Mucosa of rectum (tissue), 2 donors: ENCODE measurements around the gene ETNPPL.

Experiments
- H3K27ac ChIP-seq, 2 donors: one replicate each; pipeline ENCODE4 v1.7.0; 2013; ENCODE audit warnings: inconsistent platforms in 2 of 2, low read depth in 2 of 2, low read length in 2 of 2
- H3K27me3 ChIP-seq, 2 donors: one replicate each; pipeline ENCODE4 v1.7.0; 2013; ENCODE audit warnings: low read length in 2 of 2; ENCODE audit not compliant: control insufficient read depth in 2 of 2, insufficient read depth in 2 of 2
- H3K36me3 ChIP-seq, 2 donors: one replicate each; pipeline ENCODE4 v1.7.0; 2013; ENCODE audit warnings: low read length in 2 of 2; ENCODE audit not compliant: control insufficient read depth in 2 of 2, insufficient read depth in 2 of 2
- H3K4me1 ChIP-seq, 2 donors: one replicate each; pipeline ENCODE4 v1.7.0; 2013; ENCODE audit warnings: low read length in 2 of 2, mild to moderate bottlenecking in 1 of 2; ENCODE audit not compliant: control insufficient read depth in 2 of 2, insufficient read depth in 2 of 2
- H3K4me3 ChIP-seq, 2 donors: one replicate each; pipeline ENCODE4 v1.7.0; 2013; ENCODE audit warnings: low read length in 2 of 2
- H3K9ac ChIP-seq, 2 donors: one replicate each; pipeline ENCODE4 v1.7.0; 2013; ENCODE audit warnings: low read length in 2 of 2, low read depth in 1 of 2, mild to moderate bottlenecking in 1 of 2
- H3K9me3 ChIP-seq, 2 donors: one replicate each; pipeline ENCODE4 v1.7.0; 2013; ENCODE audit warnings: low read length in 2 of 2; ENCODE audit not compliant: control insufficient read depth in 2 of 2
- donor health status: healthy.
- donor health status: Normal muscosa, but diverticular disease.

The ETNPPL gene

GRCh38 chr4:108762559-108763225 is at the start of gene ETNPPL:
ETNPPL (minus strand) TSS chr4:108763053; CDS start chr4:108762898, 155 bp downstream.
- H3K9me3 ChIP-seq = no peaks in the 10 kb centered on the region
- H3K36me3 ChIP-seq = no peaks in the 10 kb centered on the region
- peaks cover 0 to 2% of the 10 kb centered on the region in 2 donors for H3K4me1 ChIP-seq
- no peak within 1 kb of the TSS for H3K9ac ChIP-seq
- H3K4me3 ChIP-seq = peak within 1 kb of the TSS; percentile 55 to 69
- no peak within 1 kb of the TSS for H3K27ac ChIP-seq
- H3K27me3 ChIP-seq = peaks cover 7 to 23% of the 10 kb centered on the region in 2 donors

GRCh38 chr4:108811486-108811885 is 48.6 kb upstream of the ETNPPL start:
- Histone ChIP-seq H3K27ac (no peak overlapping the region), H3K36me3 (no peaks in the 10 kb centered on the region), H3K4me1 (no peaks in the 10 kb centered on the region), H3K9ac (no peak overlapping the region), H3K4me3 (no peak overlapping the region), H3K9me3 (no peaks in the 10 kb centered on the region), H3K27me3 (no peaks in the 10 kb centered on the region)

GRCh38 chr4:108810087-108810486 is 47.2 kb upstream of the ETNPPL start:
- H3K27ac ChIP-seq = no peak overlapping the region
- no peaks in the 10 kb centered on the region for H3K9me3 ChIP-seq
- H3K9ac ChIP-seq = no peak overlapping the region
- H3K36me3 ChIP-seq = no peaks in the 10 kb centered on the region
- H3K4me3 ChIP-seq = no peak overlapping the region
- no peaks in the 10 kb centered on the region for H3K4me1 ChIP-seq
- H3K27me3 ChIP-seq = no peaks in the 10 kb centered on the region

GRCh38 chr4:108804648-108805273 is 41.9 kb upstream of the ETNPPL start:
- Histone ChIP-seq H3K36me3 (no peaks in the 10 kb centered on the region), H3K4me1 (no peaks in the 10 kb centered on the region), H3K9me3 (no peaks in the 10 kb centered on the region), H3K9ac (no peak overlapping the region), H3K4me3 (no peak overlapping the region), H3K27me3 (no peaks in the 10 kb centered on the region), H3K27ac (no peak overlapping the region)

GRCh38 chr4:108799306-108799705 is 36.5 kb upstream of the ETNPPL start:
- Histone ChIP-seq H3K4me1 (no peaks in the 10 kb centered on the region), H3K27me3 (no peaks in the 10 kb centered on the region), H3K27ac (no peak overlapping the region), H3K4me3 (no peak overlapping the region), H3K36me3 (no peaks in the 10 kb centered on the region), H3K9ac (no peak overlapping the region), H3K9me3 (no peaks in the 10 kb centered on the region)

GRCh38 chr4:108796173-108796572 is 33.3 kb upstream of the ETNPPL start:
- no peaks in the 10 kb centered on the region for H3K9me3 ChIP-seq
- no peak overlapping the region for H3K4me3 ChIP-seq
- no peaks in the 10 kb centered on the region for H3K4me1 ChIP-seq
- H3K9ac ChIP-seq = no peak overlapping the region
- no peaks in the 10 kb centered on the region for H3K36me3 ChIP-seq
- no peaks in the 10 kb centered on the region for H3K27me3 ChIP-seq
- no peak overlapping the region for H3K27ac ChIP-seq

GRCh38 chr4:108795733-108796132 is 32.9 kb upstream of the ETNPPL start:
- Histone ChIP-seq H3K4me3 (no peak overlapping the region), H3K9ac (no peak overlapping the region), H3K27ac (no peak overlapping the region), H3K9me3 (no peaks in the 10 kb centered on the region), H3K36me3 (no peaks in the 10 kb centered on the region), H3K4me1 (no peaks in the 10 kb centered on the region), H3K27me3 (no peaks in the 10 kb centered on the region)

GRCh38 chr4:108794136-108794535 is 31.3 kb upstream of the ETNPPL start:
- H3K27ac ChIP-seq = no peak overlapping the region
- no peaks in the 10 kb centered on the region for H3K27me3 ChIP-seq

GRCh38 chr4:108793415-108793814 is 30.6 kb upstream of the ETNPPL start:
- Histone ChIP-seq H3K27me3 (no peaks in the 10 kb centered on the region), H3K4me3 (no peak overlapping the region), H3K9me3 (no peaks in the 10 kb centered on the region), H3K9ac (no peak overlapping the region), H3K36me3 (no peaks in the 10 kb centered on the region), H3K27ac (no peak overlapping the region), H3K4me1 (no peaks in the 10 kb centered on the region)

More at GRCh38 chr4:108794136-108794535, 31.3 kb upstream of the ETNPPL start:
- no peaks in the 10 kb centered on the region for H3K36me3 ChIP-seq
- no peaks in the 10 kb centered on the region for H3K9me3 ChIP-seq
- H3K4me1 ChIP-seq = no peaks in the 10 kb centered on the region
- H3K9ac ChIP-seq = no peak overlapping the region
- no peak overlapping the region for H3K4me3 ChIP-seq

GRCh38 chr4:108788731-108789130 is 25.9 kb upstream of the ETNPPL start:
- no peak overlapping the region for H3K9ac ChIP-seq
- no peaks in the 10 kb centered on the region for H3K36me3 ChIP-seq
- no peaks in the 10 kb centered on the region for H3K9me3 ChIP-seq
- no peak overlapping the region for H3K4me3 ChIP-seq
- H3K4me1 ChIP-seq = no peaks in the 10 kb centered on the region
- H3K27ac ChIP-seq = no peak overlapping the region
- H3K27me3 ChIP-seq = no peaks in the 10 kb centered on the region
